Loucy (cell line): ENCODE measurements around the gene HSPA4L.

Experiments used
- CTCF ChIP-seq: fragments of 200-600 bp; sonication (generic); conservative IDR thresholded peaks from 2 replicates; pipeline ENCODE4 v1.5.1; 2014; ENCODE audit warnings: mild to moderate bottlenecking, antibody characterized with exemption, low read length
- EZH2phosphoT487 ChIP-seq: fragments of 200-600 bp; IDR thresholded peaks from 2 replicates; pipeline ENCODE4 v1.6.1; 2018; ENCODE audit warnings: antibody characterized with exemption, mild to moderate bottlenecking, moderate library complexity, borderline replicate concordance

GRCh38 chr4:127809173-127809800, 27.2 kb downstream of the HSPA4L start:
- TF ChIP-seq CTCF = peak; percentile 36
- no peak for TF ChIP-seq EZH2phosphoT487
